ENCODE results near the gene SLC25A21. TPM values are rescaled to one million over a fixed set of nuclear protein-coding genes. Genes with fewer than 3 reads are reported as not detected.
A peak's percentile ranks its signal among the peaks of the same experiment; 100 is the strongest.

Gene SLC25A21
- total and polyA plus RNA-seq, 2 experiments from 2014 or later = 10.6 to 12.1 TPM

- peak within 1 kb of the TSS; percentile 89 for H2AFZ ChIP-seq
- peak within 1 kb of the TSS; percentile 56 for H3K4me3 ChIP-seq
- Mint-ChIP-seq H3K36me3 (ENCODE audit: low read depth) (no peaks in the 10 kb centered on the region; the same call in 2 of the 3 replicates), H3K27ac (no peak within 1 kb of the TSS), H3K4me3 (peak within 1 kb of the TSS; percentile 72), H3K27me3 (ENCODE audit: insufficient read depth, low read depth, poor library complexity) (peaks cover 99% of the 10 kb centered on the region), H3K9me3 (no peaks in the 10 kb centered on the region; the same call in 2 of the 3 replicates), H3K4me1 (peaks cover 54% of the 10 kb centered on the region)
- peaks cover 56% of the 10 kb centered on the region for H3K4me1 ChIP-seq (ENCODE audit: insufficient read depth)
- DNase-seq (ENCODE audit: low spot score) (peak; percentile 98), ATAC-seq (peak; percentile 67)
- H3K4me2 ChIP-seq = peak within 1 kb of the TSS; percentile 92
- H3K9me2 ChIP-seq (ENCODE audit: insufficient read depth) = no peaks in the 10 kb centered on the region
- H3K36me3 ChIP-seq (ENCODE audit: insufficient read depth) = no peaks in the 10 kb centered on the region
- peaks cover 37% of the 10 kb centered on the region for H4K20me1 ChIP-seq (replicated peaks; ENCODE audit: insufficient read depth)
- H3K27ac ChIP-seq (ENCODE audit: low read depth) = no peak within 1 kb of the TSS
- H3F3A ChIP-seq (replicated peaks; ENCODE audit: low read depth) = peaks cover 38% of the 10 kb centered on the region
- H3K27me3 ChIP-seq (ENCODE audit: insufficient read depth) = peaks cover 96% of the 10 kb centered on the region
- no peaks in the 10 kb centered on the region for H3K79me2 ChIP-seq (replicated peaks; ENCODE audit: insufficient read depth)
- 0 out of 2 replicates have a peak, but pooled peaks have one; percentile 16 for TF ChIP-seq CREB1 (CRISPR knock-in tag; IDR thresholded peaks at IDR 0.05; ENCODE audit: low read depth)
- TF ChIP-seq POLR2AphosphoS5 (IDR thresholded peaks at IDR 0.05; ENCODE audit: low read depth) = no peak
Observed at GRCh38 chr14:36661506-36662257, 510.7 kb downstream of the SLC25A21 start, which contains the start of gene PAX9. PAX9 (plus strand) TSS chr14:36661860; CDS start chr14:36662090, 230 bp downstream.

DNA sequence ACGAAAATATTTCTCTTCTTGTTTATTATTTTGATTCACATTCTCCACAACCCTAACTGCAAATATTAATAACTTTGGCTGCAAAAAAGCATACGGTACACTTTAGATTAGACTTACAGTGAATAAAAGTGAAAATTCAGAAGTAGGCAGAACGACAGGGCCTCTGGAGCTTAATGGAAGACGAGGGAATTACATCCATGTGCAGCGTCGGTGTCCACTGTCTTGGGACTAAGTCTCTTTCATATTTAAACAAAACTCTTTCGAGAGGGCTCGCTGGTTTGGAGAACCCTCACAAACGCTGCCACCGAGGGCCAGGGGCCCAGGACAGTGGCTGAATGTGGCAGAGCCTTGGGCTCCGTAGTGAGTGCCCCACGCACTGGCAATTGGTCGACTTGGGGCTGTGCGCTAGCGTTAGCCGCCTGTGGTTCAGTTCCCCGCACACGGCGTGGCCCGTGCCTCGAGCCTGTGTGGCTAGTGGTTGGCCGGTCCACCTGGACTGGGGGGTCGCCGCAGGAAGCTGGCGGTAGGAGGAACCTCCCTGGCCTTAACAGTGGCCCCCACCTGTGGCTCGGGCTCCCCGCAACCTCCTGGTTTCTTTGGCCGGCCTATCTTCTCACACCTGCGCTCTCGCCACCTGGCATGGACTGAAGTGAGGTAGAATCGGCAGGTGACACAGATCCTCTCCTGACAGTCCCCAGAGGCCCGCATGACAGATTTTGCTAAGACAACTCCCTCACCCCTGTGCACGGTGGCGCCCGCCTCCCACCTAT is 511.5 kb downstream of the SLC25A21 start:
- H3K4me3 ChIP-seq = peak overlapping the region; percentile 56
- DNase-seq (ENCODE audit: low spot score) (peak; percentile 37), ATAC-seq (no peak)
- Mint-ChIP-seq H3K4me1 (peaks cover 55% of the 10 kb centered on the region), H3K4me3 (peak overlapping the region; percentile 72), H3K27me3 (ENCODE audit: insufficient read depth, low read depth, poor library complexity) (peaks cover 100% of the 10 kb centered on the region), H3K27ac (no peak overlapping the region), H3K9me3 (no peaks in the 10 kb centered on the region; the same call in 2 of the 3 replicates), H3K36me3 (ENCODE audit: low read depth) (no peaks in the 10 kb centered on the region; the same call in 2 of the 3 replicates)
- no peaks in the 10 kb centered on the region for H3K79me2 ChIP-seq (replicated peaks; ENCODE audit: insufficient read depth)
- H3K4me2 ChIP-seq = peak overlapping the region; percentile 92
- H3K27me3 ChIP-seq (ENCODE audit: insufficient read depth) = peaks cover 96% of the 10 kb centered on the region
- no peak overlapping the region for H2AFZ ChIP-seq
- H3K36me3 ChIP-seq (ENCODE audit: insufficient read depth) = no peaks in the 10 kb centered on the region
- no peak overlapping the region for H3K27ac ChIP-seq (ENCODE audit: low read depth)
- no peaks in the 10 kb centered on the region for H3K9me2 ChIP-seq (ENCODE audit: insufficient read depth)
- TF ChIP-seq POLR2AphosphoS5 (IDR thresholded peaks at IDR 0.05; ENCODE audit: low read depth) (no peak), EZH2 (IDR thresholded peaks at IDR 0.05; ENCODE audit: low read depth, unreplicated experiment) (peak; percentile 92), ZNF114 (CRISPR knock-in tag; IDR thresholded peaks at IDR 0.05) (no peak), EZH2phosphoT487 (IDR thresholded peaks at IDR 0.05; ENCODE audit: unreplicated experiment) (peak; percentile 54)
- TF ChIP-seq, protein P1, sequence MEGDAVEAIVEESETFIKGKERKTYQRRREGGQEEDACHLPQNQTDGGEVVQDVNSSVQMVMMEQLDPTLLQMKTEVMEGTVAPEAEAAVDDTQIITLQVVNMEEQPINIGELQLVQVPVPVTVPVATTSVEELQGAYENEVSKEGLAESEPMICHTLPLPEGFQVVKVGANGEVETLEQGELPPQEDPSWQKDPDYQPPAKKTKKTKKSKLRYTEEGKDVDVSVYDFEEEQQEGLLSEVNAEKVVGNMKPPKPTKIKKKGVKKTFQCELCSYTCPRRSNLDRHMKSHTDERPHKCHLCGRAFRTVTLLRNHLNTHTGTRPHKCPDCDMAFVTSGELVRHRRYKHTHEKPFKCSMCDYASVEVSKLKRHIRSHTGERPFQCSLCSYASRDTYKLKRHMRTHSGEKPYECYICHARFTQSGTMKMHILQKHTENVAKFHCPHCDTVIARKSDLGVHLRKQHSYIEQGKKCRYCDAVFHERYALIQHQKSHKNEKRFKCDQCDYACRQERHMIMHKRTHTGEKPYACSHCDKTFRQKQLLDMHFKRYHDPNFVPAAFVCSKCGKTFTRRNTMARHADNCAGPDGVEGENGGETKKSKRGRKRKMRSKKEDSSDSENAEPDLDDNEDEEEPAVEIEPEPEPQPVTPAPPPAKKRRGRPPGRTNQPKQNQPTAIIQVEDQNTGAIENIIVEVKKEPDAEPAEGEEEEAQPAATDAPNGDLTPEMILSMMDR (conservative IDR thresholded peaks at IDR 0.05; ENCODE audit: low read depth in 2 of 2) = 0 out of 4 replicates have a peak, but pooled peaks of 1 of the 2 experiments have one; percentile 16
- H3K4me1 ChIP-seq (ENCODE audit: insufficient read depth) = peaks cover 59% of the 10 kb centered on the region
- peaks cover 38% of the 10 kb centered on the region for H3F3A ChIP-seq (replicated peaks; ENCODE audit: low read depth)
- peaks cover 42% of the 10 kb centered on the region for H4K20me1 ChIP-seq (replicated peaks; ENCODE audit: insufficient read depth)

Data from GM23338 (cell line).